HepG2 (cell line): ENCODE results near the gene COL5A1. TPM values are rescaled to one million over a fixed set of nuclear protein-coding genes. Genes with fewer than 3 reads are reported as not detected.

Source experiments
- ATAC-seq: fragments of 200-7000 bp; cut with Tn5 transposase; 3 replicates; pipeline ENCODE4 v1.9.1; 2020; ENCODE audit warnings: mild to moderate bottlenecking, moderate library complexity
- BruUV-seq: library from RNA; stranded (reverse); fragments of 400-500 nt; replicated peaks from 2 replicates; lab custom pipeline; 2021; lab: Mats Ljungman, UMichigan
- CTCF ChIA-PET: fragments of 300-600 bp; formaldehyde crosslinking; extraction: SDS; loops from one replicate; lab custom pipeline; 2021; ENCODE audit warnings: low total read pairs, inconsistent platforms, low intra/inter-chr PET ratio; lab: Yijun Ruan, JAX
- POLR2A ChIA-PET: fragments of 350-600 bp; sonication (Branson Sonifier 250); formaldehyde crosslinking; loops from one replicate; lab custom pipeline; 2020; ENCODE audit warnings: antibody characterized with exemption, inconsistent platforms; lab: Yijun Ruan, JAX
- DNase-seq: peaks from one replicate; pipeline ENCODE4 v3.0.0-alpha.2; 2015; ENCODE audit warnings: low spot score
- FAIRE-seq: peaks from 3 replicates; lab custom pipeline; 2011; peaks lifted over from hg19 to GRCh38; lab: Jason Lieb, UNC
- H2AFZ ChIP-seq: one replicate; pipeline ENCODE4 v1.6.1; 2011; ENCODE audit warnings: low read length, inconsistent platforms
- H3K27ac ChIP-seq: fragments of 300-600 bp; 3 replicates; pipeline ENCODE4 v1.8.0; 2011; ENCODE audit warnings: mixed run types, mild to moderate bottlenecking, mixed read lengths, low read length, inconsistent platforms; ENCODE audit not compliant: insufficient read depth; ENCODE audit errors: extremely low read length
- H3K27me3 ChIP-seq, 2 experiments: fragments of 200-600 bp in 1 of 2; 2 replicates in 1 of 2; 3 replicates in 1 of 2; pipeline versions ENCODE4 v1.6.0 to v1.8.0; 2011; ENCODE audit warnings: low read length in 2 of 2, mild to moderate bottlenecking in 2 of 2, moderate library complexity in 2 of 2, inconsistent platforms in 1 of 2; ENCODE audit not compliant: insufficient read depth in 2 of 2, control insufficient read depth in 1 of 2
- H3K36me3 ChIP-seq, 2 experiments: fragments of 200-600 bp in 1 of 2; replicated peaks in 1 of 2; 2 replicates in 1 of 2; 3 replicates in 1 of 2; pipeline versions ENCODE4 v1.5.1 to v1.8.0; 2011; ENCODE audit warnings: low read length in 2 of 2, inconsistent platforms in 1 of 2; ENCODE audit not compliant: insufficient read depth in 2 of 2, control insufficient read depth in 1 of 2
- H3K4me1 ChIP-seq: 2 replicates; pipeline ENCODE4 v1.5.1; 2012; ENCODE audit warnings: low read length, inconsistent platforms; ENCODE audit not compliant: insufficient read depth
- H3K4me2 ChIP-seq: 2 replicates; pipeline ENCODE4 v1.6.0; 2011; ENCODE audit warnings: low read depth, low read length, inconsistent platforms
- H3K4me3 ChIP-seq, 3 experiments: fragments of 200-600 bp in 1 of 3; sonication (generic), shearing (Covaris generic) in 1 of 3; replicated peaks in 1 of 3; 2 replicates each; pipeline ENCODE4 v1.5.1; 2011 to 2016; ENCODE audit warnings: low read length in 3 of 3, inconsistent platforms in 2 of 3, low read depth in 2 of 3, mild to moderate bottlenecking in 2 of 3, control low read depth in 1 of 3, mixed read lengths in 1 of 3; ENCODE audit not compliant: insufficient read depth in 1 of 3
- H3K79me2 ChIP-seq: one replicate; pipeline ENCODE4 v1.6.1; 2011; ENCODE audit warnings: low read length, inconsistent platforms; ENCODE audit not compliant: insufficient read depth
- H3K9ac ChIP-seq: 2 replicates; pipeline ENCODE4 v1.6.0; 2011; ENCODE audit warnings: mild to moderate bottlenecking, low read depth, low read length, inconsistent platforms; ENCODE audit not compliant: insufficient read depth
- H3K9me3 ChIP-seq: 2 replicates; pipeline ENCODE4 v1.5.1; 2012; ENCODE audit warnings: mild to moderate bottlenecking, low read length
- H4K20me1 ChIP-seq: 2 replicates; pipeline ENCODE4 v1.6.0; 2011; ENCODE audit warnings: inconsistent platforms, mild to moderate bottlenecking, low read length, moderate library complexity; ENCODE audit not compliant: insufficient read depth
- BRF2 ChIP-seq: sonication (generic); formaldehyde crosslinking; IDR thresholded peaks from 2 replicates; pipeline ENCODE4 v1.8.1; 2022; ENCODE audit warnings: mild to moderate bottlenecking, missing genetic modification reagents
- MAFF ChIP-seq: IDR thresholded peaks from 2 replicates; pipeline ENCODE4 v1.6.1; 2011; ENCODE audit warnings: low read depth, low read length, improper control_type of control experiment
- NCOA5 ChIP-seq: sonication (generic); formaldehyde crosslinking; IDR thresholded peaks from 2 replicates; pipeline ENCODE4 v1.4.0; 2020; ENCODE audit warnings: missing genetic modification reagents
- PBX2 ChIP-seq: IDR thresholded peaks from 2 replicates; pipeline ENCODE4 v1.6.1; 2016; ENCODE audit warnings: control low read depth
- REPIN1 ChIP-seq: sonication (generic); formaldehyde crosslinking; IDR thresholded peaks from 2 replicates; pipeline ENCODE4 v1.8.0; 2022; ENCODE audit warnings: missing genetic modification reagents, low read depth, mild to moderate bottlenecking, borderline replicate concordance
- RFXANK ChIP-seq: IDR thresholded peaks from 2 replicates; pipeline ENCODE4 v1.6.1; 2016
- RXRA ChIP-seq: sonication (generic); formaldehyde crosslinking; IDR thresholded peaks from 2 replicates; pipeline ENCODE4 v1.5.1; 2020; ENCODE audit warnings: missing genetic modification reagents
- SALL2 ChIP-seq: sonication (generic); formaldehyde crosslinking; IDR thresholded peaks from 2 replicates; pipeline ENCODE4 v1.8.1; 2023; ENCODE audit warnings: mild to moderate bottlenecking, missing genetic modification reagents, inconsistent platforms
- SAP130 ChIP-seq: IDR thresholded peaks from 2 replicates; pipeline ENCODE4 v1.6.1; 2016; ENCODE audit warnings: low read depth
- SMAD3 ChIP-seq: sonication (generic); formaldehyde crosslinking; IDR thresholded peaks from 2 replicates; pipeline ENCODE4 v1.4.0; 2020; ENCODE audit warnings: missing genetic modification reagents
- ZBTB20 ChIP-seq: sonication (generic); formaldehyde crosslinking; IDR thresholded peaks from 2 replicates; pipeline ENCODE4 v1.8.1; 2023; ENCODE audit warnings: missing genetic modification reagents, low read depth, mild to moderate bottlenecking, borderline replicate concordance
- ZFP36L2 ChIP-seq: sonication (generic); formaldehyde crosslinking; IDR thresholded peaks from 2 replicates; pipeline ENCODE4 v1.4.0; 2020; ENCODE audit warnings: missing genetic modification reagents
- ZNF282 ChIP-seq: fragments of 450-650 bp; IDR thresholded peaks from 2 replicates; pipeline ENCODE4 v1.6.1; 2018; ENCODE audit not compliant: partially characterized antibody
- ZNF513 ChIP-seq: sonication (generic); formaldehyde crosslinking; conservative IDR thresholded peaks from 2 replicates; pipeline ENCODE4 v1.5.0; 2020; ENCODE audit warnings: missing genetic modification reagents
- WGBS: methylation state at CpG from one replicate; pipeline ENCODE4 v1.1.6; 2017; ENCODE audit warnings: low lambda C conversion rate; 5-methylcytosine and 5-hydroxymethylcytosine counted together
- in situ Hi-C: cut with HindIII; loops from 2 replicates; pipeline ENCODE4 v1.10.0; 2017; ENCODE audit warnings: low pct_unique_long_range_greater_than_20kb; ENCODE audit not compliant: extremely low pct_ligation_motif_present
- intact Hi-C: fragments of 100-400 bp; cut with micrococcal nuclease; formaldehyde crosslinking; loops from one replicate; pipeline ENCODE4 v1.10.0; 2022; ENCODE audit not compliant: unreplicated experiment
- polyA plus RNA-seq, 8 experiments: library from polyadenylated mRNA; depleted of rRNA in 3 of 8; stranded (reverse) in 7 of 8; unstranded in 1 of 8; fragments of >200 nt; fragmentation: Illumina TruSeq in 4 of 8; extraction: Trizol in 4 of 8; gene quantifications; 2 replicates each; pipeline versions ENCODE4 v1.2.1 to v1.2.3, GENCODE V29; 2011 to 2016; ENCODE audit warnings: low read depth in 4 of 8, missing spikeins in 1 of 8, mixed read lengths in 1 of 8; ENCODE audit not compliant: insufficient read depth in 1 of 8
- total RNA-seq, 5 experiments: library from RNA; depleted of rRNA; stranded (reverse); fragments of >200 nt; fragmentation: Illumina TruSeq; extraction: Trizol; gene quantifications; 2 replicates each; pipeline ENCODE4 v1.2.3, GENCODE V29; 2016; ENCODE audit warnings: low read depth in 1 of 5

Gene COL5A1
- total and polyA plus RNA-seq, 2 of the 13 experiments (the other 11 are each of a cell fraction or from before 2014, with no cell fraction given): not detected

GRCh38 chr9:134787601-134788531, 146.3 kb downstream of the COL5A1 start:
- under 1% methylated on average over 8 of the region's 8 CpGs for WGBS
- H3K4me1 ChIP-seq: no peaks in the 10 kb centered on the region
- TF ChIP-seq REPIN1 (CRISPR knock-in tag): no peak
- TF ChIP-seq BRF2: no peak
- TF ChIP-seq ZNF282: no peak
- TF ChIP-seq RFXANK (CRISPR knock-in tag): no peak
- no peak for TF ChIP-seq SMAD3 (CRISPR knock-in tag)
- TF ChIP-seq NCOA5 (CRISPR knock-in tag): no peak
- H3K27me3 ChIP-seq: peaks cover 9 to 54% of the 10 kb centered on the region in 2 experiments
- no peak overlapping the region for H2AFZ ChIP-seq
- no peak overlapping the region for H3K9ac ChIP-seq
- H3K9me3 ChIP-seq: no peaks in the 10 kb centered on the region
- H3K4me2 ChIP-seq: no peak overlapping the region
- H4K20me1 ChIP-seq: no peaks in the 10 kb centered on the region
- no peaks in the 10 kb centered on the region for H3K79me2 ChIP-seq
- DNase-seq (no peak), FAIRE-seq (no peak), ATAC-seq (no peak)
- no TSS peak for BruUV-seq
- ChIA-PET POLR2A (no interaction called here), CTCF (no interaction called here)
- H3K36me3 ChIP-seq: no peaks in the 10 kb centered on the region
- H3K27ac ChIP-seq: no peak overlapping the region
- intact Hi-C loops: no loop called here
- in situ Hi-C loops: no loop called here
- H3K4me3 ChIP-seq: no peak overlapping the region

GRCh38 chr9:134789168-134789567, 147.6 kb downstream of the COL5A1 start:
- Histone ChIP-seq H3K79me2 (no peaks in the 10 kb centered on the region), H3K4me2 (no peak overlapping the region), H3K27me3 (peaks cover 8 to 48% of the 10 kb centered on the region in 2 experiments; a peak in 4 of 5 replicates), H3K9me3 (no peaks in the 10 kb centered on the region), H2AFZ (no peak overlapping the region), H3K36me3 (no peaks in the 10 kb centered on the region), H3K27ac (no peak overlapping the region), H3K9ac (no peak overlapping the region), H4K20me1 (no peaks in the 10 kb centered on the region), H3K4me3 (no peak overlapping the region), H3K4me1 (no peaks in the 10 kb centered on the region)
- no TSS peak for BruUV-seq
- ChIA-PET CTCF (no interaction called here), POLR2A (no interaction called here)
- intact Hi-C loops: no loop called here
- ATAC-seq (no peak), DNase-seq (no peak), FAIRE-seq (no peak)
- no peak for TF ChIP-seq ZBTB20 (CRISPR knock-in tag)
- no peak for TF ChIP-seq MAFF
- TF ChIP-seq RXRA (CRISPR knock-in tag): no peak
- TF ChIP-seq ZNF513 (CRISPR knock-in tag): no peak
- TF ChIP-seq SALL2 (CRISPR knock-in tag): no peak
- no peak for TF ChIP-seq PBX2 (CRISPR knock-in tag)
- TF ChIP-seq SAP130 (CRISPR knock-in tag): no peak
- no peak for TF ChIP-seq ZFP36L2
- 5% methylated on average over 7 of the region's 8 CpGs for WGBS
- in situ Hi-C loops: no loop called here
